CD14-positive monocyte (primary cell): Measurements from ENCODE around the gene HOXB13. TPM values are rescaled to one million over a fixed set of nuclear protein-coding genes. Genes with fewer than 3 reads are reported as not detected.

ENCODE experiments used
- DNase-seq, 3 donors: peaks; one replicate each; pipeline ENCODE4 v3.0.0-alpha.2; 2011 to 2022
- H2AFZ ChIP-seq: 2 replicates; pipeline ENCODE4 v1.6.0; 2012; ENCODE audit warnings: mild to moderate bottlenecking, low read depth, low read length, inconsistent platforms; ENCODE audit not compliant: insufficient read depth, poor library complexity, severe bottlenecking
- H3K27ac ChIP-seq, 2 donors: 1 replicate in 1 of 2; 2 replicates in 1 of 2; pipeline ENCODE4 v1.5.1; 2012 to 2013; ENCODE audit warnings: low read length in 2 of 2, control low read depth in 1 of 2, inconsistent platforms in 1 of 2, low read depth in 1 of 2, mild to moderate bottlenecking in 1 of 2
- H3K27me3 ChIP-seq, 2 donors: one replicate each; pipeline versions ENCODE4 v1.6.0 to v1.6.1; 2011 to 2013; ENCODE audit warnings: low read length in 2 of 2; ENCODE audit not compliant: control insufficient read depth in 2 of 2, insufficient read depth in 2 of 2
- H3K36me3 ChIP-seq, 2 donors: replicated peaks in 1 of 2; 1 replicate in 1 of 2; 2 replicates in 1 of 2; pipeline versions ENCODE4 v1.5.1 to v1.6.1; 2012 to 2013; ENCODE audit warnings: low read length in 2 of 2, control low read depth in 1 of 2, inconsistent platforms in 1 of 2, mild to moderate bottlenecking in 1 of 2; ENCODE audit not compliant: insufficient read depth in 2 of 2, control insufficient read depth in 1 of 2
- H3K4me1 ChIP-seq, 2 donors: 1 replicate in 1 of 2; 2 replicates in 1 of 2; pipeline versions ENCODE4 v1.5.1 to v1.6.1; 2012 to 2013; ENCODE audit warnings: low read length in 2 of 2, control low read depth in 1 of 2, inconsistent platforms in 1 of 2, mild to moderate bottlenecking in 1 of 2, moderate library complexity in 1 of 2; ENCODE audit not compliant: insufficient read depth in 2 of 2, control insufficient read depth in 1 of 2
- H3K4me2 ChIP-seq: replicated peaks from 2 replicates; pipeline ENCODE3; 2012; ENCODE audit warnings: low read length, moderate library complexity, mild to moderate bottlenecking; ENCODE audit not compliant: poor library complexity, severe bottlenecking; ENCODE audit errors: extremely low read depth
- H3K4me3 ChIP-seq, 3 experiments: fragments of 200-600 bp in 1 of 3; sonication (generic) in 1 of 3; replicated peaks in 1 of 3; 1 replicate in 2 of 3; 2 replicates in 1 of 3; pipeline ENCODE4 v1.5.1; 2011 to 2013; ENCODE audit warnings: low read length in 3 of 3, mild to moderate bottlenecking in 3 of 3, control low read depth in 2 of 3, low read depth in 2 of 3, inconsistent platforms in 1 of 3, moderate library complexity in 1 of 3
- H3K79me2 ChIP-seq: 2 replicates; pipeline ENCODE4 v1.6.0; 2012; ENCODE audit warnings: mild to moderate bottlenecking, control low read depth, inconsistent platforms, low read length, moderate library complexity; ENCODE audit not compliant: insufficient read depth
- H3K9ac ChIP-seq: 2 replicates; pipeline ENCODE4 v1.6.0; 2017; ENCODE audit warnings: low read length, mild to moderate bottlenecking; ENCODE audit not compliant: insufficient read depth, poor library complexity, severe bottlenecking
- H3K9me3 ChIP-seq, 2 donors: replicated peaks in 1 of 2; 1 replicate in 1 of 2; 2 replicates in 1 of 2; pipeline versions ENCODE4 v1.5.1 to v1.6.1; 2012 to 2013; ENCODE audit warnings: low read length in 2 of 2, control low read depth in 1 of 2; ENCODE audit not compliant: control insufficient read depth in 1 of 2, insufficient read depth in 1 of 2
- H4K20me1 ChIP-seq: 2 replicates; pipeline ENCODE4 v1.6.0; 2012; ENCODE audit warnings: mild to moderate bottlenecking, low read length, control low read depth, moderate library complexity; ENCODE audit not compliant: insufficient read depth
- H3K27ac Mint-ChIP-seq, 7 donors: one replicate each; pipeline ENCODE4 v1.8.0; 2020; ENCODE audit warnings: mild to moderate bottlenecking in 7 of 7, mixed read lengths in 7 of 7, moderate library complexity in 6 of 7, inconsistent platforms in 2 of 7
- H3K27me3 Mint-ChIP-seq, 3 donors: one replicate each; pipeline ENCODE4 v1.8.0; 2021 to 2022; ENCODE audit warnings: low read depth in 3 of 3, mild to moderate bottlenecking in 3 of 3, mixed read lengths in 3 of 3, moderate library complexity in 3 of 3, inconsistent platforms in 1 of 3
- H3K36me3 Mint-ChIP-seq, 2 donors: one replicate each; pipeline ENCODE4 v1.8.0; 2020; ENCODE audit warnings: mixed read lengths in 2 of 2, inconsistent platforms in 1 of 2, mild to moderate bottlenecking in 1 of 2
- H3K4me1 Mint-ChIP-seq: one replicate; pipeline ENCODE4 v1.8.0; 2020; ENCODE audit warnings: mild to moderate bottlenecking, mixed read lengths
- H3K4me3 Mint-ChIP-seq, 2 donors: one replicate each; pipeline ENCODE4 v1.8.0; 2020; ENCODE audit warnings: mild to moderate bottlenecking in 2 of 2, mixed read lengths in 2 of 2, moderate library complexity in 1 of 2
- H3K9me3 Mint-ChIP-seq, 7 donors: one replicate each; pipeline ENCODE4 v1.8.0; 2020 to 2022; ENCODE audit warnings: mixed read lengths in 7 of 7, mild to moderate bottlenecking in 6 of 7, moderate library complexity in 6 of 7, inconsistent platforms in 2 of 7
- WGBS: methylation state at CpG from one replicate; pipeline ENCODE4 v1.1.5; 2013; ENCODE audit warnings: missing lambda C conversion rate; ENCODE audit not compliant: insufficient coverage; 5-methylcytosine and 5-hydroxymethylcytosine counted together
- intact Hi-C, 2 donors: fragments of 100-400 bp; cut with micrococcal nuclease; formaldehyde crosslinking; loops; one replicate each; pipeline versions ENCODE4 v1.15.0 to v1.15.1; 2023
- polyA plus RNA-seq, 3 donors: library from polyadenylated mRNA; depleted of rRNA in 1 of 3; unstranded in 2 of 3; stranded (reverse) in 1 of 3; fragments of 300-500 nt in 2 of 3; fragments of >200 nt in 1 of 3; fragmentation: Illumina TruSeq in 2 of 3; gene quantifications; 1 replicate in 2 of 3; 2 replicates in 1 of 3; pipeline ENCODE4 v1.2.3, GENCODE V29; 2012 to 2021
- TF ChIP-seq, protein P1 (sequence below): fragments of 200-600 bp; IDR thresholded peaks from one replicate; pipeline ENCODE4 v1.8.0; 2022; ENCODE audit warnings: antibody characterized with exemption, mild to moderate bottlenecking

The HOXB13 gene
- polyA plus RNA-seq, 3 donors, result not detected

DNA sequence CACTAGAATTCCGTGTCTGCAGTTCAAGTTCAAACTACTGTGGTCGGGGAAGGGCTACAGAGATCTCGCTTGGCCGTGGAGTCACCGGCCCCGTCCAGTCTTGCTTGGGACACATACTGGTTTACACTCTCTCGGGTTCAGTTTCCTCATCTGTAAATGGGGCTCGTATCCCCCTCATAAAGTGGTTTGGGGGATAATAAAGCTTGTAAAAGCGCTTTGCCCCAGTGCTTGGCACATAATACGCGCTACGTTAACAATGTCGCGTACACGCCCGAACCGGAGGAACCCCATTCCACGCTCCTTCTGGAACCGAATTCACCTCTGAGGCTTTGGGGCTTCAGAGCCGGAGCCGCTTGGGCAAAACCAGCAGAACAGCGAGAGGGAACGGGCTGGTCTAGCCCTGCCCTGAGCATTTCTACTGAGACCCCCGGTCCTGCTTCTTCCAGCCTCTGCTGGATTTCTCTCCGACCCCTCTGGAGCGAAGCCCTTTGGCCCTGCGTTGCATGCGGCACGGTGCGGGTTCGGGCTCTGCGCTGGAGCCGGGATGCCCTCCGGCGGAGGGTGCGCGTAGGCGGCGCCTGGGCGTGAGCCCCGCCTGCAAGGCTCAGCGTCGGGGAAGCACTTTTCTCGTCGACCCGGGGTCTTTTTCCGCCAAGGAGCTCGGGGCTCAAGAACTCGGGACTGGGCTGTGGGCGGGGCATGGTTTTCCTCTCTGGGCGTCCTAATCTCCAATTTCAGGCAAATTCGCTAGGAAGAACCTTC lies 26.1 kb upstream of the HOXB13 start:
- H3K4me2 ChIP-seq, result peak overlapping the region; percentile 50
- H3K27ac ChIP-seq, result no peak overlapping the region
- peaks cover 0 to 33% (median 9%) of the 10 kb centered on the region in 7 donors for H3K9me3 Mint-ChIP-seq
- H3K27me3 ChIP-seq, result peaks cover 65 to 67% of the 10 kb centered on the region in 2 donors
- TF ChIP-seq, protein P1, sequence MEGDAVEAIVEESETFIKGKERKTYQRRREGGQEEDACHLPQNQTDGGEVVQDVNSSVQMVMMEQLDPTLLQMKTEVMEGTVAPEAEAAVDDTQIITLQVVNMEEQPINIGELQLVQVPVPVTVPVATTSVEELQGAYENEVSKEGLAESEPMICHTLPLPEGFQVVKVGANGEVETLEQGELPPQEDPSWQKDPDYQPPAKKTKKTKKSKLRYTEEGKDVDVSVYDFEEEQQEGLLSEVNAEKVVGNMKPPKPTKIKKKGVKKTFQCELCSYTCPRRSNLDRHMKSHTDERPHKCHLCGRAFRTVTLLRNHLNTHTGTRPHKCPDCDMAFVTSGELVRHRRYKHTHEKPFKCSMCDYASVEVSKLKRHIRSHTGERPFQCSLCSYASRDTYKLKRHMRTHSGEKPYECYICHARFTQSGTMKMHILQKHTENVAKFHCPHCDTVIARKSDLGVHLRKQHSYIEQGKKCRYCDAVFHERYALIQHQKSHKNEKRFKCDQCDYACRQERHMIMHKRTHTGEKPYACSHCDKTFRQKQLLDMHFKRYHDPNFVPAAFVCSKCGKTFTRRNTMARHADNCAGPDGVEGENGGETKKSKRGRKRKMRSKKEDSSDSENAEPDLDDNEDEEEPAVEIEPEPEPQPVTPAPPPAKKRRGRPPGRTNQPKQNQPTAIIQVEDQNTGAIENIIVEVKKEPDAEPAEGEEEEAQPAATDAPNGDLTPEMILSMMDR, result no peak
- H3K9ac ChIP-seq, result no peak overlapping the region
- H3K9me3 ChIP-seq, result peaks cover 0 to 48% of the 10 kb centered on the region in 2 donors
- H3K36me3 ChIP-seq, result no peaks in the 10 kb centered on the region
- H3K79me2 ChIP-seq, result no peaks in the 10 kb centered on the region
- H3K4me1 Mint-ChIP-seq, result peaks cover 46% of the 10 kb centered on the region
- WGBS, result 8% methylated on average over 47 of the region's 52 CpGs
- peaks cover 31 to 34% of the 10 kb centered on the region in 2 donors for H3K4me1 ChIP-seq
- H2AFZ ChIP-seq, result no peak overlapping the region
- H3K27me3 Mint-ChIP-seq, result peaks cover 70 to 82% (median 81%) of the 10 kb centered on the region in 3 donors
- peak overlapping the region in 1 of 3 experiments; percentile 45 for H3K4me3 ChIP-seq
- peak overlapping the region in 1 of 7 donors; percentile 35 for H3K27ac Mint-ChIP-seq
- H4K20me1 ChIP-seq, result no peaks in the 10 kb centered on the region
- peaks cover 0 to 16% of the 10 kb centered on the region in 2 donors for H3K36me3 Mint-ChIP-seq
- peak overlapping the region in 1 of 2 donors; percentile 78 for H3K4me3 Mint-ChIP-seq
- no peak for DNase-seq
- intact Hi-C loops, result no loop called here

DNA sequence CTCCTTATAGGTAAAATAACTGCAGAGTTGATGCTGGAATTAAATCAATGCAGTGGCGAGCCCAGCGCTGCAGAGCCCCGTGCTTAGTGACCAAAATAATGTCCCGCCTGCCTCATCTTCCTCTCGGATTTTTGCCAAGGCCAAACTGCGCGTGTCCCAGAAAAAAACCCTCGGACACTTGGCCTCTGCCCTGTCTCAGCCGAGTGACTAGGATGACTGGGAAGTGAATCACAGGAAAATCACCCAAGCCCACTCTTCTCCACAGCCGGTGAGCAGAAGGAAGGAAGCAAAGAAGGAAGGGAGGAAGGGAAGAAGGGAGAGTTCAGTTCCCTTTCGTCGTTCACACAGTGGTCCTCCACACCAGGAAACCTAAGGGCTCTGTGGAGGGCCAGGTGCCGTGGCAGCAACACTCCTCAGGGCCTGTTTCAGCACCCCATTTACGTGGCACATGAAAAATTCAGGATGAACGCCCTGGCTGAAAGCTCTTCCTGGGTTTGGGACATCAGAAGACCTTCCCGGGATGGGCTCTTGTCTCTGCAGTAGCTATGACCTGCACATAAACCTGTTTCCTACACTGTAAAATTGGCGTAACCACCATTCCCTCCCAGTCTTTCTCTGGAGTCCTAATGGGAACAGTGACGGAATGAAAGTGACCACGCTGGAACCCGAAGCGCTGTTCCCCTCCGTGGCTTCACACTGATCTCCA lies 25.4 kb upstream of the HOXB13 start:
- no peak overlapping the region for H3K9ac ChIP-seq
- no peak overlapping the region for H3K4me2 ChIP-seq
- Mint-ChIP-seq H3K27me3 (peaks cover 73 to 85% (median 84%) of the 10 kb centered on the region in 3 donors), H3K4me3 (peak overlapping the region in 1 of 2 donors; percentile 78), H3K4me1 (peaks cover 46% of the 10 kb centered on the region), H3K36me3 (peaks cover 0 to 16% of the 10 kb centered on the region in 2 donors), H3K27ac (peak overlapping the region in 1 of 7 donors; percentile 35), H3K9me3 (peaks cover 0 to 33% (median 9%) of the 10 kb centered on the region in 7 donors)
- H3K4me1 ChIP-seq, result peaks cover 31 to 34% of the 10 kb centered on the region in 2 donors
- intact Hi-C loops, result no loop called here
- no peaks in the 10 kb centered on the region for H3K36me3 ChIP-seq
- H3K27me3 ChIP-seq, result peaks cover 72 to 74% of the 10 kb centered on the region in 2 donors
- peak in 1 of 3 donors; percentile 25 for DNase-seq
- no peak overlapping the region for H3K27ac ChIP-seq
- no peaks in the 10 kb centered on the region for H4K20me1 ChIP-seq
- 10% methylated on average over 17 of the region's 22 CpGs for WGBS
- H3K9me3 ChIP-seq, result peaks cover 0 to 53% of the 10 kb centered on the region in 2 donors
- no peaks in the 10 kb centered on the region for H3K79me2 ChIP-seq
- H3K4me3 ChIP-seq, result no peak overlapping the region
- no peak overlapping the region for H2AFZ ChIP-seq
- TF ChIP-seq, protein P1, result no peak
